B cell (primary cell): ENCODE results near the gene FBXO44.

Source experiments
- CTCF ChIP-seq: fragments of 200-600 bp; IDR thresholded peaks from one replicate; pipeline ENCODE4 v1.8.0; 2022; ENCODE audit warnings: antibody characterized with exemption, mild to moderate bottlenecking
- EZH2 ChIP-seq: IDR thresholded peaks from 2 replicates; pipeline ENCODE4 v1.6.1; 2012; ENCODE audit warnings: borderline replicate concordance, low read depth, mild to moderate bottlenecking, moderate library complexity, low read length; ENCODE audit not compliant: insufficient read depth, poor library complexity, severe bottlenecking

- TF ChIP-seq CTCF (no peak), EZH2 (no peak)
Observed at GRCh38 chr1:11616766-11617165, 37.9 kb upstream of the FBXO44 start.
